ENCODE results near the gene IRF4. TPM values are rescaled to one million over a fixed set of nuclear protein-coding genes. Genes with fewer than 3 reads are reported as not detected.

Gene IRF4
- total RNA-seq, 1 donor from 2014 or later, result 0.04 TPM

GRCh38 chr6:344816-345340 lies 46.7 kb upstream of the IRF4 start:
- DNase-seq (ENCODE audit: low read depth), result no peak
- H3K4me3 ChIP-seq (ENCODE audit: low read depth, low read length), result no peak overlapping the region
- H3K27me3 ChIP-seq (ENCODE audit: control insufficient read depth, insufficient read depth, low read length), result no peaks in the 10 kb centered on the region
- H3K36me3 ChIP-seq (ENCODE audit: control insufficient read depth, insufficient read depth, low read length), result no peaks in the 10 kb centered on the region
- TF ChIP-seq, protein P1, sequence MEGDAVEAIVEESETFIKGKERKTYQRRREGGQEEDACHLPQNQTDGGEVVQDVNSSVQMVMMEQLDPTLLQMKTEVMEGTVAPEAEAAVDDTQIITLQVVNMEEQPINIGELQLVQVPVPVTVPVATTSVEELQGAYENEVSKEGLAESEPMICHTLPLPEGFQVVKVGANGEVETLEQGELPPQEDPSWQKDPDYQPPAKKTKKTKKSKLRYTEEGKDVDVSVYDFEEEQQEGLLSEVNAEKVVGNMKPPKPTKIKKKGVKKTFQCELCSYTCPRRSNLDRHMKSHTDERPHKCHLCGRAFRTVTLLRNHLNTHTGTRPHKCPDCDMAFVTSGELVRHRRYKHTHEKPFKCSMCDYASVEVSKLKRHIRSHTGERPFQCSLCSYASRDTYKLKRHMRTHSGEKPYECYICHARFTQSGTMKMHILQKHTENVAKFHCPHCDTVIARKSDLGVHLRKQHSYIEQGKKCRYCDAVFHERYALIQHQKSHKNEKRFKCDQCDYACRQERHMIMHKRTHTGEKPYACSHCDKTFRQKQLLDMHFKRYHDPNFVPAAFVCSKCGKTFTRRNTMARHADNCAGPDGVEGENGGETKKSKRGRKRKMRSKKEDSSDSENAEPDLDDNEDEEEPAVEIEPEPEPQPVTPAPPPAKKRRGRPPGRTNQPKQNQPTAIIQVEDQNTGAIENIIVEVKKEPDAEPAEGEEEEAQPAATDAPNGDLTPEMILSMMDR (IDR thresholded peaks at IDR 0.05; ENCODE audit: insufficient read depth, low read length, poor library complexity, severe bottlenecking), result no peak

GRCh38 chr6:345747-346385 lies 45.7 kb upstream of the IRF4 start:
- no peak for DNase-seq (ENCODE audit: low read depth)
- TF ChIP-seq, protein P1 (IDR thresholded peaks at IDR 0.05; ENCODE audit: insufficient read depth, low read length, poor library complexity, severe bottlenecking), result no peak
- Histone ChIP-seq H3K4me3 (ENCODE audit: low read depth, low read length) (no peak overlapping the region), H3K36me3 (ENCODE audit: control insufficient read depth, insufficient read depth, low read length) (no peaks in the 10 kb centered on the region), H3K27me3 (ENCODE audit: control insufficient read depth, insufficient read depth, low read length) (no peaks in the 10 kb centered on the region)

DNA sequence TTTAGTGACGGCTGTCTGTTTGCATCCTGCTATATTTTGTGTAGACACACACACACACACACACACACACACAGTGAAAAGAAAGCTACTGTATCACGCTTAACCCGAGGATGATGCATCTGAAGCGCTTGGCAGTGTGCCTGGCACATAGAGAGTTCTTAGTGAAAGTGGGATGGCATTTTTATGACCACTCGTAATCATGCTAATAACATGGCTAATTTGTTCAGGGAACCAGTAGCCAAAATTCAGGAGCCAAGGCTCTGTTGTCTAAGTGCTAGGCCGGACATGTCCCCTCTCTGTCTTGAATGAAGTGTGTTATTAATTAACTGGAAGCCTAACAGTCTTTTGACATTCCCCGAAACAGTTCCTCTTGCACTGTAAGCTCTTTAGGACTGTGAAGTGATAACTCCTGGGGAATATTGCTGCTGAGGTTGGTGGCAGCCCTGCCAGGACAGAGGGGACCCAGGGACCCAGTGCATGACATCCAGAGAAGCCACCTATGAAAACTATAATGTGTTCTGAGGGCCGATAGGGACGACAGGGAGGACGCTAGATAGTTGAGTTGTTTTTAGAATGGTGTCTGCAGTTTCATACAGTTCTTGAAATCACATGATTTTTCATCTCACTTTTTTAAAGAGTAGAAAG lies 45.0 kb upstream of the IRF4 start:
- no peak for DNase-seq (ENCODE audit: low read depth)
- H3K27me3 ChIP-seq (ENCODE audit: control insufficient read depth, insufficient read depth, low read length), result no peaks in the 10 kb centered on the region
- no peak overlapping the region for H3K4me3 ChIP-seq (ENCODE audit: low read depth, low read length)
- H3K36me3 ChIP-seq (ENCODE audit: control insufficient read depth, insufficient read depth, low read length), result no peaks in the 10 kb centered on the region
- TF ChIP-seq, protein P1 (IDR thresholded peaks at IDR 0.05; ENCODE audit: insufficient read depth, low read length, poor library complexity, severe bottlenecking), result no peak

- H3K36me3 ChIP-seq (ENCODE audit: control insufficient read depth, insufficient read depth, low read length), result no peaks in the 10 kb centered on the region
- no peak for DNase-seq (ENCODE audit: low read depth)
- no peaks in the 10 kb centered on the region for H3K27me3 ChIP-seq (ENCODE audit: control insufficient read depth, insufficient read depth, low read length)
- no peak overlapping the region for H3K4me3 ChIP-seq (ENCODE audit: low read depth, low read length)
- TF ChIP-seq, protein P1 (IDR thresholded peaks at IDR 0.05; ENCODE audit: insufficient read depth, low read length, poor library complexity, severe bottlenecking), result no peak
Observed at GRCh38 chr6:347232-347631, 44.3 kb upstream of the IRF4 start.

DNA sequence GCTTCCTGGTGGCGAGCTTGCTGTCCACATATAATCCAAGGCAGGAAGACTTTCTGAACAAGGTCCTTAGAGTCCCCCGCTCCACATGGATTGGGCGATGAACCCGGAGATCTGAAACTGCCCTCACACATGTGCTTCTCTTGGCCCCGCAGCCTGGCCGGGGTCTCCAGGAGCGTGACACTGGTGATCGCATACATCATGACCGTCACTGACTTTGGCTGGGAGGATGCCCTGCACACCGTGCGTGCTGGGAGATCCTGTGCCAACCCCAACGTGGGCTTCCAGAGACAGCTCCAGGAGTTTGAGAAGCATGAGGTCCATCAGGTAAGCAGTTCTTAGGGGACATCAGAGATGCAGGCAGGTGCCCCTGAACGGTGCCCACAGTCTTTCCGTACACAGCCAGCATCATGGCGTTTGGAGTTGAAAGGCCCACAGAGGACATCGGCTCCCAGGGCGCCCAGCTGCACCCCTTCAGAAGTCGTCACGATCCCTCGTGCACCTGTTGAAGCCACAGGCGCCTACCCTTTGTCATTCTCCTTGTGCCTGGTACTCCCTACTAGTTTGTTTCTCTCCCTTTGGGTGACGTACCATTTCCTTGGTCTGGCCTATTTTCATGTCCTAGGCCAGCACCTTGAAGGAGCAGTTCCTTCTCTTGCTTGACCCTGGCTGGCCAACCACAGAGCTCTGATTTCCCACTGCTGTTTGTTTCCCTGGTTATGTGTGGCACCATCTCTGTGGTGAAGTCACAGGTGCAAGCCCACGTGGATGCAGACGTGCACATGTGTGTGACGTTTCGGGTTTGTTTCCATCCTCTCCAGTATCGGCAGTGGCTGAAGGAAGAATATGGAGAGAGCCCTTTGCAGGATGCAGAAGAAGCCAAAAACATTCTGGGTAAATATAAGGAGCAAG lies 43.3 kb upstream of the IRF4 start:
- H3K27me3 ChIP-seq (ENCODE audit: control insufficient read depth, insufficient read depth, low read length), result no peaks in the 10 kb centered on the region
- H3K36me3 ChIP-seq (ENCODE audit: control insufficient read depth, insufficient read depth, low read length), result no peaks in the 10 kb centered on the region
- TF ChIP-seq, protein P1 (IDR thresholded peaks at IDR 0.05; ENCODE audit: insufficient read depth, low read length, poor library complexity, severe bottlenecking), result no peak
- no peak for DNase-seq (ENCODE audit: low read depth)
- no peak overlapping the region for H3K4me3 ChIP-seq (ENCODE audit: low read depth, low read length)

All from kidney epithelial cell (primary cell).